Colonic mucosa (tissue), 4 donors: Measurements from ENCODE around the gene CD209. TPM values are rescaled to one million over a fixed set of nuclear protein-coding genes. Genes with fewer than 3 reads are reported as not detected.
"Not testable (repeated sequence)": the region's sequence is repeated elsewhere in the genome, so short reads cannot be mapped to it uniquely, and the experiment has no call there.

Experiments
- DNase-seq: peaks from one replicate; pipeline ENCODE4 v3.0.0-alpha.2; 2020
- H3K27ac ChIP-seq: fragments of 200-600 bp; one replicate; pipeline ENCODE4 v1.8.0; 2021
- H3K27me3 ChIP-seq: fragments of 200-600 bp; one replicate; pipeline ENCODE4 v1.8.0; 2021
- H3K36me3 ChIP-seq: fragments of 200-600 bp; one replicate; pipeline ENCODE4 v1.8.0; 2021
- H3K4me1 ChIP-seq: fragments of 200-600 bp; one replicate; pipeline ENCODE4 v1.8.0; 2021; ENCODE audit warnings: mild to moderate bottlenecking
- H3K4me3 ChIP-seq: fragments of 200-600 bp; one replicate; pipeline ENCODE4 v1.8.0; 2021
- H3K9ac ChIP-seq, 2 donors: one replicate each; pipeline ENCODE4 v1.7.0; 2013; ENCODE audit warnings: control low read depth in 2 of 2, low read depth in 2 of 2, low read length in 2 of 2
- H3K9me3 ChIP-seq: fragments of 200-600 bp; one replicate; pipeline ENCODE4 v1.8.0; 2021
- intact Hi-C: fragments of 100-400 bp; cut with DNase I; formaldehyde crosslinking; loops from one replicate; pipeline ENCODE4 v1.14.1; 2022
- total RNA-seq, 2 donors: library from RNA; stranded (reverse); fragmentation: NEBNext Ultra II Directional in 1 of 2; extraction: Animal tissue kit (Norgen Biotek cat#: 25700) in 1 of 2; gene quantifications; one replicate each; pipeline ENCODE4 v1.2.1, GENCODE V29; 2021
- TF ChIP-seq, protein P1 (sequence below): fragments of 200-600 bp; IDR thresholded peaks from one replicate; pipeline ENCODE4 v1.8.0; 2022; ENCODE audit warnings: antibody characterized with exemption, mild to moderate bottlenecking
- donor health status: healthy.
- donor health status: DM: no; HTN: no; CAD: no.
- donor health status: DM: no; HTN: no; CAD: no.

The CD209 gene, protein sequence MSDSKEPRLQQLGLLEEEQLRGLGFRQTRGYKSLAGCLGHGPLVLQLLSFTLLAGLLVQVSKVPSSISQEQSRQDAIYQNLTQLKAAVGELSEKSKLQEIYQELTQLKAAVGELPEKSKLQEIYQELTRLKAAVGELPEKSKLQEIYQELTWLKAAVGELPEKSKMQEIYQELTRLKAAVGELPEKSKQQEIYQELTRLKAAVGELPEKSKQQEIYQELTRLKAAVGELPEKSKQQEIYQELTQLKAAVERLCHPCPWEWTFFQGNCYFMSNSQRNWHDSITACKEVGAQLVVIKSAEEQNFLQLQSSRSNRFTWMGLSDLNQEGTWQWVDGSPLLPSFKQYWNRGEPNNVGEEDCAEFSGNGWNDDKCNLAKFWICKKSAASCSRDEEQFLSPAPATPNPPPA
- 10 to 100 TPM in 1 of 2 donors, 1 to 10 TPM in 1; 4.0 to 12.1 TPM for total RNA-seq

- DNase-seq, result no peak
- no peaks in the 10 kb centered on the region for H3K27me3 ChIP-seq
- H3K4me3 ChIP-seq, result no peak within 1 kb of the TSS
- no peaks in the 10 kb centered on the region for H3K9me3 ChIP-seq
- peak within 1 kb of the TSS in 1 of 2 donors; percentile 12 for H3K9ac ChIP-seq
- H3K27ac ChIP-seq, result no peak within 1 kb of the TSS
- intact Hi-C loops, result no loop called here
- TF ChIP-seq, protein P1, sequence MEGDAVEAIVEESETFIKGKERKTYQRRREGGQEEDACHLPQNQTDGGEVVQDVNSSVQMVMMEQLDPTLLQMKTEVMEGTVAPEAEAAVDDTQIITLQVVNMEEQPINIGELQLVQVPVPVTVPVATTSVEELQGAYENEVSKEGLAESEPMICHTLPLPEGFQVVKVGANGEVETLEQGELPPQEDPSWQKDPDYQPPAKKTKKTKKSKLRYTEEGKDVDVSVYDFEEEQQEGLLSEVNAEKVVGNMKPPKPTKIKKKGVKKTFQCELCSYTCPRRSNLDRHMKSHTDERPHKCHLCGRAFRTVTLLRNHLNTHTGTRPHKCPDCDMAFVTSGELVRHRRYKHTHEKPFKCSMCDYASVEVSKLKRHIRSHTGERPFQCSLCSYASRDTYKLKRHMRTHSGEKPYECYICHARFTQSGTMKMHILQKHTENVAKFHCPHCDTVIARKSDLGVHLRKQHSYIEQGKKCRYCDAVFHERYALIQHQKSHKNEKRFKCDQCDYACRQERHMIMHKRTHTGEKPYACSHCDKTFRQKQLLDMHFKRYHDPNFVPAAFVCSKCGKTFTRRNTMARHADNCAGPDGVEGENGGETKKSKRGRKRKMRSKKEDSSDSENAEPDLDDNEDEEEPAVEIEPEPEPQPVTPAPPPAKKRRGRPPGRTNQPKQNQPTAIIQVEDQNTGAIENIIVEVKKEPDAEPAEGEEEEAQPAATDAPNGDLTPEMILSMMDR, result no peak
- H3K4me1 ChIP-seq, result no peaks in the 10 kb centered on the region
- H3K36me3 ChIP-seq, result no peaks in the 10 kb centered on the region
These were observed at the start of gene CD209 for GRCh38 chr19:7746903-7747884. Gene CD209, minus strand, starts transcription at chr19:7747534. Its CDS starts 23 bp downstream, at chr19:7747511.

- TF ChIP-seq, protein P1, result no peak
- Histone ChIP-seq H3K27me3 (no peaks in the 10 kb centered on the region), H3K4me1 (no peaks in the 10 kb centered on the region), H3K27ac (no peak overlapping the region), H3K9me3 (no peaks in the 10 kb centered on the region), H3K9ac (no peak overlapping the region), H3K4me3 (no peak overlapping the region), H3K36me3 (no peaks in the 10 kb centered on the region)
- no peak for DNase-seq
- intact Hi-C loops, result no loop called here
These were observed 48.3 kb upstream of the CD209 start for GRCh38 chr19:7795555-7796161.

DNA sequence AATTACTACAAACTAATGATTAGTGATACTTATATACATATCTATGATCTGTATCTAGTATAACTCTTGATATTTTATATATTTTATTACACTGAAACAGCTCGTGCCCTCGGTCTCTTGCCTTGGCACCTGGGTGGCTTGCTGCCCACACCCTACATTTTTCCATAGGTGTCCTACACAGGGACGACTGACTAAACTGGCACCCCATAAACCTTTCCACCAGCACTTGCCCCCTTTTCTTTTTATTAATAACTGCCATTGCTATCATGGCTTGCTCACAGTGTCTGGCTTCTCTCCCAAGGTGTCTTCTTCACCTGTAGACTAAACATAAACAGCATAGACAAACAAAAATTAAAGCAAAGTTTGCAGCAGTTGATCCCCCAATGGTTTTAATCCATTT lies 46.2 kb upstream of the CD209 start:
- Histone ChIP-seq H3K27ac (no peak overlapping the region), H3K4me1 (no peaks in the 10 kb centered on the region), H3K27me3 (peaks cover 13% of the 10 kb centered on the region), H3K4me3 (no peak overlapping the region), H3K36me3 (no peaks in the 10 kb centered on the region), H3K9me3 (no peaks in the 10 kb centered on the region), H3K9ac (no peak overlapping the region)
- intact Hi-C loops, result no loop called here
- TF ChIP-seq, protein P1, result no peak
- no peak for DNase-seq

- peaks cover 21% of the 10 kb centered on the region for H3K27me3 ChIP-seq
- DNase-seq, H3K4me1 ChIP-seq, H3K4me3 ChIP-seq, H3K9me3 ChIP-seq, H3K36me3 ChIP-seq, intact Hi-C loops, H3K9ac ChIP-seq, H3K27ac ChIP-seq: not testable (repeated sequence)
These were observed 45.4 kb upstream of the CD209 start for GRCh38 chr19:7792701-7793100.

- Histone ChIP-seq H3K4me3 (no peak overlapping the region), H3K27me3 (peaks cover 25% of the 10 kb centered on the region), H3K36me3 (no peaks in the 10 kb centered on the region), H3K4me1 (no peaks in the 10 kb centered on the region), H3K9ac (no peak overlapping the region), H3K27ac (no peak overlapping the region), H3K9me3 (no peaks in the 10 kb centered on the region)
- TF ChIP-seq, protein P1, result no peak
- intact Hi-C loops, result no loop called here
- DNase-seq, result no peak
These were observed 44.9 kb upstream of the CD209 start for GRCh38 chr19:7792281-7792680.
